ENCODE data around the gene TENM4. TPM values are rescaled to one million over a fixed set of nuclear protein-coding genes. Genes with fewer than 3 reads are reported as not detected.

Gene TENM4
- total and polyA plus RNA-seq, 4 donors = 0.02 to 0.33 (median 0.14) TPM

- Histone ChIP-seq H3K36me3 (ENCODE audit: control insufficient read depth in 4 of 4, insufficient read depth in 3 of 4, low read depth in 1 of 4, low read length in 3 of 4) (no peaks in the 10 kb centered on the region), H3K4me1 (ENCODE audit: control insufficient read depth in 4 of 4, insufficient read depth in 4 of 4, low read length in 3 of 4) (no peaks in the 10 kb centered on the region), H3K27me3 (ENCODE audit: control insufficient read depth in 4 of 4, insufficient read depth in 4 of 4, low read length in 3 of 4) (no peaks in the 10 kb centered on the region), H3K9me3 (ENCODE audit: control insufficient read depth in 4 of 4, low read length in 3 of 4) (no peaks in the 10 kb centered on the region), H3K9ac (ENCODE audit: low read depth in 1 of 2, low read length in 2 of 2) (no peak overlapping the region), H3K4me3 (ENCODE audit: low read depth in 1 of 3, low read length in 3 of 3) (no peak overlapping the region), H3K27ac (ENCODE audit: low read depth in 1 of 2, low read length in 2 of 2) (no peak overlapping the region)
- 60% methylated on average over 4 of the region's 4 CpGs for WGBS
- TF ChIP-seq REST (IDR thresholded peaks at IDR 0.05) = no peak
- TF ChIP-seq FOXA2 (IDR thresholded peaks at IDR 0.05) = no peak
- no peak for TF ChIP-seq ZBTB33 (IDR thresholded peaks at IDR 0.05)
- TF ChIP-seq NR2F2 (IDR thresholded peaks at IDR 0.05) = no peak
- no peak for TF ChIP-seq YY1 (IDR thresholded peaks at IDR 0.05)
- no peak for TF ChIP-seq HNF4A (conservative IDR thresholded peaks at IDR 0.05)
- TF ChIP-seq JUND (IDR thresholded peaks at IDR 0.05) = no peak
- no peak for TF ChIP-seq RXRA (IDR thresholded peaks at IDR 0.05)
- no peak for TF ChIP-seq CTCF (IDR thresholded peaks at IDR 0.05; ENCODE audit: low read depth, low read length, missing input control)
- no peak for TF ChIP-seq ATF3 (IDR thresholded peaks at IDR 0.05)
- TF ChIP-seq HNF4G (IDR thresholded peaks at IDR 0.05) = no peak
- no peak for TF ChIP-seq FOXA1 (IDR thresholded peaks at IDR 0.05)
- no peak for TF ChIP-seq TAF1 (conservative IDR thresholded peaks at IDR 0.05)
- TF ChIP-seq MAX (IDR thresholded peaks at IDR 0.05) = no peak
- no peak for TF ChIP-seq GABPA (IDR thresholded peaks at IDR 0.05 in 1 of 2, conservative IDR thresholded peaks at IDR 0.05 in 1 of 2)
- TF ChIP-seq EGR1 (IDR thresholded peaks at IDR 0.05; ENCODE audit: low read depth in 2 of 2) = no peak
- no peak for TF ChIP-seq RAD21 (IDR thresholded peaks at IDR 0.05)
- TF ChIP-seq SP1 (IDR thresholded peaks at IDR 0.05) = no peak
- DNase-seq (ENCODE audit: low spot score) = no peak
Observed at GRCh38 chr11:79206951-79207350, 233.9 kb downstream of the TENM4 start.
